AG09319 (cell line): Measurements from ENCODE around the gene HOXB8.

Experiments
- DNase-seq: peaks from one replicate; pipeline ENCODE4 v3.0.0-alpha.2; 2010; ENCODE audit warnings: low read depth; ENCODE audit errors: extremely low read depth
- CTCF ChIP-seq: IDR thresholded peaks from 2 replicates; pipeline ENCODE4 v1.5.1; 2011; ENCODE audit warnings: low read depth, mild to moderate bottlenecking, inconsistent platforms, low read length, moderate library complexity

The HOXB8 gene

GRCh38 chr17:48590607-48591161, 24.4 kb downstream of the HOXB8 start:
- DNase-seq, result no peak
- TF ChIP-seq CTCF, result no peak

- no peak for TF ChIP-seq CTCF
- no peak for DNase-seq
Observed at GRCh38 chr17:48589831-48590606, 25.1 kb downstream of the HOXB8 start, which contains the start of gene HOXB3. HOXB3 (minus strand) TSS chr17:48590241; CDS start chr17:48552474, 37,767 bp downstream.

GRCh38 chr17:48589060-48589830, 25.8 kb downstream of the HOXB8 start:
- no peak for TF ChIP-seq CTCF
- no peak for DNase-seq

GRCh38 chr17:48588528-48588927, 26.6 kb downstream of the HOXB8 start:
- TF ChIP-seq CTCF, result no peak
- DNase-seq, result no peak

- no peak for DNase-seq
- TF ChIP-seq CTCF, result no peak
Observed at GRCh38 chr17:48588074-48588415, 27.0 kb downstream of the HOXB8 start.

- no peak for DNase-seq
- TF ChIP-seq CTCF, result no peak
Observed at GRCh38 chr17:48587276-48588073, 27.6 kb downstream of the HOXB8 start.
